T-cell (primary cell): ENCODE measurements around the gene GPAM. TPM values are rescaled to one million over a fixed set of nuclear protein-coding genes. Genes with fewer than 3 reads are reported as not detected.

Experiments used
- ATAC-seq, 4 experiments: fragments of 200-7000 bp in 3 of 4; fragments of 150-1000 bp in 1 of 4; cut with Tn5 transposase; replicated peaks in 1 of 4; 1 replicate in 3 of 4; 2 replicates in 1 of 4; pipeline ENCODE4 v1.10.0; 2021; ENCODE audit warnings: moderate library complexity in 3 of 4, mild to moderate bottlenecking in 2 of 4, moderate number of reproducible peaks in 1 of 4
- CTCF ChIA-PET, 2 donors: fragments of 300-600 bp; sonication (Branson Sonifier 250); formaldehyde crosslinking; loops; one replicate each; lab custom pipeline; 2022; ENCODE audit warnings: antibody characterized with exemption in 2 of 2; lab: Charles Lee
- POLR2A ChIA-PET, 2 donors: fragments of 300-600 bp; sonication (Branson Sonifier 250); formaldehyde crosslinking; loops; one replicate each; lab custom pipeline; 2022; ENCODE audit warnings: antibody characterized with exemption in 2 of 2; lab: Charles Lee
- DNase-seq, 35 experiments: peaks; one replicate each; pipeline versions ENCODE4 v3.0.0 to v3.0.0-alpha.2; 2013 to 2023
- H3K27ac ChIP-seq: one replicate; pipeline ENCODE4 v1.5.1; 2013; ENCODE audit warnings: low read length
- H3K27me3 ChIP-seq, 2 experiments: replicated peaks in 1 of 2; 1 replicate in 1 of 2; 2 replicates in 1 of 2; pipeline versions ENCODE4 v1.6.1 to v1.7.0; 2013; ENCODE audit warnings: low read length in 1 of 2, mixed read lengths in 1 of 2; ENCODE audit not compliant: control insufficient read depth in 2 of 2, insufficient read depth in 2 of 2; ENCODE audit errors: extremely low read depth in 1 of 2
- H3K36me3 ChIP-seq, 2 donors: 1 replicate in 1 of 2; 2 replicates in 1 of 2; pipeline versions ENCODE4 v1.6.1 to v1.7.0; 2013; ENCODE audit warnings: low read length in 1 of 2; ENCODE audit not compliant: control insufficient read depth in 2 of 2, insufficient read depth in 1 of 2; ENCODE audit errors: extremely low read depth in 1 of 2
- H3K4me1 ChIP-seq, 2 experiments: 1 replicate in 1 of 2; 2 replicates in 1 of 2; pipeline versions ENCODE4 v1.6.1 to v1.7.0; 2013; ENCODE audit warnings: low read length in 2 of 2, mixed read lengths in 1 of 2; ENCODE audit not compliant: insufficient read depth in 2 of 2, control insufficient read depth in 1 of 2; ENCODE audit errors: extremely low read depth in 1 of 2
- H3K4me3 ChIP-seq, 2 donors: 1 replicate in 1 of 2; 2 replicates in 1 of 2; pipeline versions ENCODE4 v1.5.1 to v1.7.0; 2013; ENCODE audit warnings: mild to moderate bottlenecking in 2 of 2, low read length in 1 of 2, moderate library complexity in 1 of 2; ENCODE audit not compliant: control insufficient read depth in 1 of 2; ENCODE audit errors: extremely low read depth in 1 of 2
- H3K9me3 ChIP-seq: 2 replicates; pipeline ENCODE4 v1.7.0; 2013
- H3K27ac Mint-ChIP-seq, 2 donors: one replicate each; pipeline ENCODE4 v1.8.0; 2020 to 2021; ENCODE audit warnings: mild to moderate bottlenecking in 2 of 2, mixed read lengths in 2 of 2
- H3K27me3 Mint-ChIP-seq, 2 donors: one replicate each; pipeline ENCODE4 v1.8.0; 2021 to 2022; ENCODE audit warnings: mixed read lengths in 2 of 2
- H3K36me3 Mint-ChIP-seq: one replicate; pipeline ENCODE4 v1.8.0; 2021; ENCODE audit warnings: mixed read lengths
- H3K4me1 Mint-ChIP-seq, 3 donors: one replicate each; pipeline ENCODE4 v1.8.0; 2020 to 2022; ENCODE audit warnings: mixed read lengths in 3 of 3, mild to moderate bottlenecking in 1 of 3
- H3K4me3 Mint-ChIP-seq, 3 donors: one replicate each; pipeline ENCODE4 v1.8.0; 2020 to 2022; ENCODE audit warnings: mild to moderate bottlenecking in 3 of 3, mixed read lengths in 3 of 3, moderate library complexity in 3 of 3
- H3K9me3 Mint-ChIP-seq, 3 donors: one replicate each; pipeline ENCODE4 v1.8.0; 2020 to 2022; ENCODE audit warnings: mixed read lengths in 3 of 3
- WGBS: methylation state at CpG from one replicate; pipeline ENCODE4 v1.1.5; 2013; ENCODE audit warnings: missing lambda C conversion rate; ENCODE audit not compliant: insufficient coverage; 5-methylcytosine and 5-hydroxymethylcytosine counted together
- total RNA-seq, 35 experiments: library from RNA in 6 of 35; stranded (reverse) in 6 of 35; fragments of 120-200 nt in 1 of 35; gene quantifications; one replicate each; pipeline versions ENCODE4 v1.2.1 to v1.2.4 and lab custom pipeline; 2013 to 2026

The GPAM gene
- total RNA-seq, 5 donors from 2014 or later (not counting 1 experiment from before 2014, with no cell fraction given) = 4.4 to 8.6 (median 5.9) TPM

GRCh38 chr10:112146799-112147198 lies 36.8 kb downstream of the GPAM start:
- H3K36me3 Mint-ChIP-seq = peaks cover 5% of the 10 kb centered on the region
- Histone ChIP-seq H3K27me3 (no peaks in the 10 kb centered on the region), H3K4me1 (no peaks in the 10 kb centered on the region), H3K36me3 (no peaks in the 10 kb centered on the region), H3K4me3 (no peak overlapping the region), H3K9me3 (no peaks in the 10 kb centered on the region), H3K27ac (no peak overlapping the region)
- no peak overlapping the region for H3K27ac Mint-ChIP-seq
- H3K9me3 Mint-ChIP-seq = no peaks in the 10 kb centered on the region
- no peak overlapping the region for H3K4me3 Mint-ChIP-seq
- WGBS = 100% methylated on average over 4 of the region's 6 CpGs
- DNase-seq = no peak
- no peaks in the 10 kb centered on the region for H3K4me1 Mint-ChIP-seq
- no peaks in the 10 kb centered on the region for H3K27me3 Mint-ChIP-seq
- CTCF ChIA-PET = no interaction called here
- POLR2A ChIA-PET = no interaction called here
- ATAC-seq = no peak

GRCh38 chr10:112145263-112145662 lies 38.3 kb downstream of the GPAM start:
- Histone ChIP-seq H3K36me3 (peaks cover 0 to 2% of the 10 kb centered on the region in 2 donors), H3K9me3 (no peaks in the 10 kb centered on the region), H3K27ac (no peak overlapping the region), H3K4me3 (no peak overlapping the region), H3K4me1 (peaks cover 0 to 3% of the 10 kb centered on the region in 2 experiments), H3K27me3 (no peaks in the 10 kb centered on the region)
- no CpG with 5 or more reads among the region's 5 CpGs for WGBS
- H3K4me3 Mint-ChIP-seq = no peak overlapping the region
- ATAC-seq (no peak), DNase-seq (no peak)
- no peaks in the 10 kb centered on the region for H3K9me3 Mint-ChIP-seq
- no peaks in the 10 kb centered on the region for H3K36me3 Mint-ChIP-seq
- ChIA-PET POLR2A (interaction anchor here in 1 of 2 donors (0.6 kb wide), 1 partner anchor 12 kb away, joined by 3 read pairs; no protein-coding TSS in a partner anchor), CTCF (no interaction called here)
- no peak overlapping the region for H3K27ac Mint-ChIP-seq
- peaks cover 0 to under 1% (median 0%) of the 10 kb centered on the region in 3 donors for H3K4me1 Mint-ChIP-seq
- H3K27me3 Mint-ChIP-seq = no peaks in the 10 kb centered on the region

DNA sequence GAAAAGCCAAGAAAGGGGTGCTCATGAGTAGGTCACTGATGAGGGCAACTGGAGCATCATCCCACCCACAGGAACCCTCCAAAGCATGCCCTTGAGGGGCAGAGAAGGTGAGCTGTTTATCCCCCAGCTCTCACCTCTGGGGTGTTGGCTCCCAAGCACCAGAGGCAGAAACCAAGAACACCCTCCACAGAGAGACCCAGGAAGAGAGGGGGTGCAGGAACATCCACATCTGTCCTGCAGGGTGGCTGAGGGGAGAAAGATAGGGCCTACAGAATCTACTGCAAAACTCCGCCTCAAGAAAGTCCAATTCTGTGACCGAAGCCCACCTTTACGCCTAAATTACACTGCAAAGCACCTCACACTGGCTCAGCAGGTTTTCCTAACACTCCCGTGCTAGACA lies 40.1 kb downstream of the GPAM start:
- DNase-seq (no peak), ATAC-seq (no peak)
- no peaks in the 10 kb centered on the region for H3K9me3 Mint-ChIP-seq
- H3K4me3 Mint-ChIP-seq = no peak overlapping the region
- no peaks in the 10 kb centered on the region for H3K27me3 Mint-ChIP-seq
- Histone ChIP-seq H3K4me1 (peaks cover 0 to 4% of the 10 kb centered on the region in 2 experiments), H3K27ac (no peak overlapping the region), H3K27me3 (no peaks in the 10 kb centered on the region), H3K36me3 (peaks cover 0 to 2% of the 10 kb centered on the region in 2 donors), H3K9me3 (no peaks in the 10 kb centered on the region), H3K4me3 (no peak overlapping the region)
- ChIA-PET CTCF (interaction anchor here (0.7 kb wide), 3 partner anchors 321 to 1847 kb away, joined by 4 to 9 read pairs (median 4); no protein-coding TSS in a partner anchor), POLR2A (no interaction called here)
- no peaks in the 10 kb centered on the region for H3K36me3 Mint-ChIP-seq
- 76% methylated on average over 3 of the region's 4 CpGs for WGBS
- peaks cover 0 to 3% (median 0%) of the 10 kb centered on the region in 3 donors for H3K4me1 Mint-ChIP-seq
- H3K27ac Mint-ChIP-seq = no peak overlapping the region

DNA sequence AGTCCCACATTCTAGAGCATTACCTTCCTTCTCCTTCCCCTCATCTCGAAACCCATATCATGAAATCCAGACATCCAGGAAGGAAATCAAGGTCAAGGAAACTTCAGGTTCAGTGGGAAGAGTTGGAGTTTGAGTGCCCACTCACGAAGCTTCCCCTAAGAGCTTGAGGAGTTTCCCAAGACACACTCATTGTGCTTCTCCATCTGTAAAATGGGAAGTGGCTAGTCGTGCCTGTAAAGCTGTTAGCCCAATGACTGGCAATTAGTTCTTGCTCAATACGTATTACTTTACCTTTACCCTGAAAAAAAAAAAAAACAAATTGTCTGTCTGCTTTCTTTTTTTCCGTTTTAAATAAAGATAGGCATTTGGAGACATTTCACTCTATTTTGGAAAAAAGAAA lies 42.3 kb downstream of the GPAM start:
- no peak overlapping the region for H3K4me3 Mint-ChIP-seq
- 60% methylated on average over 1 of the region's 5 CpGs for WGBS
- ChIA-PET CTCF (interaction anchor here in 1 of 2 donors (0.6 to 0.9 kb wide), 2 partner anchors 13 to 15 kb away, joined by 3 read pairs; no protein-coding TSS in a partner anchor), POLR2A (no interaction called here)
- no peak overlapping the region for H3K27ac Mint-ChIP-seq
- DNase-seq (no peak), ATAC-seq (no peak)
- Histone ChIP-seq H3K27me3 (peaks cover 0 to 14% of the 10 kb centered on the region in 2 experiments), H3K4me1 (peaks cover 0 to 4% of the 10 kb centered on the region in 2 experiments), H3K4me3 (no peak overlapping the region), H3K36me3 (peaks cover 0 to 2% of the 10 kb centered on the region in 2 donors), H3K9me3 (no peaks in the 10 kb centered on the region), H3K27ac (no peak overlapping the region)
- no peaks in the 10 kb centered on the region for H3K27me3 Mint-ChIP-seq
- H3K36me3 Mint-ChIP-seq = no peaks in the 10 kb centered on the region
- H3K9me3 Mint-ChIP-seq = no peaks in the 10 kb centered on the region
- H3K4me1 Mint-ChIP-seq = peaks cover 0 to 3% (median 0%) of the 10 kb centered on the region in 3 donors

- no peaks in the 10 kb centered on the region for H3K27me3 Mint-ChIP-seq
- peaks cover 0 to 2% of the 10 kb centered on the region in 2 donors for H3K36me3 ChIP-seq
- peaks cover 0 to 3% (median 0%) of the 10 kb centered on the region in 3 donors for H3K4me1 Mint-ChIP-seq
- H3K4me3 ChIP-seq = no peak overlapping the region
- H3K27me3 ChIP-seq = peaks cover 0 to 14% of the 10 kb centered on the region in 2 experiments
- no peak overlapping the region for H3K27ac Mint-ChIP-seq
- H3K36me3 Mint-ChIP-seq = no peaks in the 10 kb centered on the region
- ChIA-PET POLR2A (no interaction called here), CTCF (interaction anchor here (0.9 to 1.1 kb wide), 2 partner anchors 8 to 12 kb away, joined by 3 read pairs; no protein-coding TSS in a partner anchor)
- H3K9me3 ChIP-seq = no peaks in the 10 kb centered on the region
- DNase-seq (peak; percentile 6 to 67 (median 45)), ATAC-seq (peak; percentile 73 to 82 (median 78))
- no peak overlapping the region for H3K27ac ChIP-seq
- H3K4me1 ChIP-seq = peaks cover 0 to 4% of the 10 kb centered on the region in 2 experiments
- WGBS = 33% methylated on average over 10 of the region's 11 CpGs
- no peak overlapping the region for H3K4me3 Mint-ChIP-seq
- H3K9me3 Mint-ChIP-seq = no peaks in the 10 kb centered on the region
Measured at GRCh38 chr10:112140110-112140970, 43.2 kb downstream of the GPAM start.

DNA sequence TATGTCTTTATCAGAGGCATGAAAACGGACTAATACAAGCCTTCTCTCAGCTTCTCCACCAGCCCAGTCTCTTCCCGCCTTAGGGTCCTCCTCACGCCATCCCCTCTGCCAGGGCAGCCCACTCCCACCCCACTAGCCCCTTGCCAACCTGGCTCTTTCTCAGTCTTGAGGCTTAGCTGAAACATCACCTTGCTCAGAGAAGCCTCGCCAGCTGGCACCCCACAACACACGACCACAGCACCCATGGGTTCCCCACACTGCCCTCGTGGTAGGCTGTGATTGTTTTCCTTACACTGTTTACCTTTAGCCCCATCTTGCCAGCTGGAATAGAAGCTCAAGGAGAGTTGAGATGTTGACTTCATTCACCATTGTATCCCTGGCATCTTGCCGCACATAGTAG lies 44.4 kb downstream of the GPAM start:
- no peaks in the 10 kb centered on the region for H3K36me3 Mint-ChIP-seq
- POLR2A ChIA-PET = no interaction called here
- H3K27ac Mint-ChIP-seq = no peak overlapping the region
- Histone ChIP-seq H3K27ac (no peak overlapping the region), H3K27me3 (peaks cover 0 to 14% of the 10 kb centered on the region in 2 experiments), H3K36me3 (peaks cover 0 to 2% of the 10 kb centered on the region in 2 donors), H3K9me3 (no peaks in the 10 kb centered on the region), H3K4me1 (peaks cover 0 to 4% of the 10 kb centered on the region in 2 experiments), H3K4me3 (no peak overlapping the region)
- CTCF ChIA-PET = interaction anchor here in 1 of 2 donors (0.5 to 3.0 kb wide), 4 partner anchors 16 to 607 kb away, joined by 3 to 14 read pairs (median 4); no protein-coding TSS in a partner anchor
- no peaks in the 10 kb centered on the region for H3K27me3 Mint-ChIP-seq
- no peak overlapping the region for H3K4me3 Mint-ChIP-seq
- no peaks in the 10 kb centered on the region for H3K9me3 Mint-ChIP-seq
- H3K4me1 Mint-ChIP-seq = peaks cover 0 to 3% (median 0%) of the 10 kb centered on the region in 3 donors
- no peak for ATAC-seq
- 88% methylated on average over 6 of the region's 7 CpGs for WGBS
- no peak for DNase-seq
